KMS-11 (cell line): ENCODE measurements around the gene OLFML2B.

ENCODE experiments used
- H2AFZ ChIP-seq: fragments of 200-600 bp; sonication (generic); 2 replicates; pipeline ENCODE4 v1.6.1; 2016; ENCODE audit warnings: antibody characterized with exemption, mixed run types, low read depth
- H3K27ac ChIP-seq: fragments of 200-600 bp; sonication (generic); 2 replicates; pipeline ENCODE4 v1.6.1; 2016; ENCODE audit warnings: mild to moderate bottlenecking, mixed run types
- H3K27me3 ChIP-seq: fragments of 200-600 bp; sonication (generic); 2 replicates; pipeline ENCODE4 v1.6.1; 2017; ENCODE audit warnings: mild to moderate bottlenecking, low read depth, mixed run types, moderate library complexity; ENCODE audit not compliant: insufficient read depth
- H3K36me3 ChIP-seq: fragments of 200-600 bp; sonication (generic); 2 replicates; pipeline ENCODE4 v1.6.1; 2017; ENCODE audit warnings: mild to moderate bottlenecking, mixed run types; ENCODE audit not compliant: insufficient read depth
- H3K4me1 ChIP-seq: fragments of 200-600 bp; sonication (generic); 2 replicates; pipeline ENCODE4 v1.6.1; 2016; ENCODE audit warnings: mild to moderate bottlenecking, low read depth, mixed run types; ENCODE audit not compliant: poor library complexity, severe bottlenecking
- H3K4me2 ChIP-seq: fragments of 200-600 bp; sonication (generic); 2 replicates; pipeline ENCODE4 v1.7.0; 2016; ENCODE audit warnings: mild to moderate bottlenecking, mixed run types
- H3K4me3 ChIP-seq: fragments of 200-600 bp; sonication (generic); IDR thresholded peaks from 2 replicates; pipeline ENCODE4 v1.6.1; 2017; ENCODE audit warnings: low read depth, low read length, mixed read lengths; ENCODE audit not compliant: insufficient read depth
- H3K79me2 ChIP-seq: fragments of 200-600 bp; sonication (generic); 2 replicates; pipeline ENCODE4 v1.6.1; 2016; ENCODE audit warnings: low read depth, mixed run types; ENCODE audit not compliant: insufficient read depth
- H3K9ac ChIP-seq: fragments of 200-600 bp; sonication (generic); 2 replicates; pipeline ENCODE4 v1.6.1; 2016; ENCODE audit warnings: mild to moderate bottlenecking, mixed run types
- H4K20me1 ChIP-seq: fragments of 200-600 bp; sonication (generic); 2 replicates; pipeline ENCODE4 v1.6.1; 2016; ENCODE audit warnings: mild to moderate bottlenecking, mixed run types; ENCODE audit not compliant: insufficient read depth
- TF ChIP-seq, protein P1 (sequence below): fragments of 200-600 bp; sonication (generic); conservative IDR thresholded peaks from 2 replicates; pipeline ENCODE4 v1.6.1; 2017; ENCODE audit warnings: low read depth, mild to moderate bottlenecking, antibody characterized with exemption, low read length, moderate library complexity, mixed read lengths

Gene OLFML2B

DNA sequence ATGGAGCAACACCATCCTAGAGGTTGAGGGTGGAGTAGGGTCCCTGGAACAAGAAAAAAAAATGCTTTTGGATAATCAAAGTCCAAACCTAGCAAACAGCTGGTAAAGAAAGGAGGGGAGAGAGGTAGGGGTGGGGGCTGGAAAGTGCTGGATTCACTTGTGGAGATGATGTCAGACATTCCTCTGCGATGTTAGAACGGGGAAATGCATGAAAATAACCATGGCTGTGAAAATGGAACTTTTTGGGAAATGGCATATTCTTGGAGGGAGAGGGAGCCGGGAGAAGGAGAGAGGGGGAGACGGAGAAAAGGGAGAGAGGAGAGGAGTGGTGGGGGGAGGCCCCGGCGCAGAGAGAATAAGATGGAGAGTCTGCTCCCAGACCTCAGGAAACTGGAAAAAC is 53.6 kb downstream of the OLFML2B start:
- Histone ChIP-seq H3K27me3 (no peaks in the 10 kb centered on the region), H3K4me1 (peaks cover 24% of the 10 kb centered on the region), H4K20me1 (no peaks in the 10 kb centered on the region), H3K79me2 (no peaks in the 10 kb centered on the region), H3K36me3 (no peaks in the 10 kb centered on the region), H3K4me2 (peak overlapping the region; percentile 84), H3K27ac (peak overlapping the region; percentile 46), H2AFZ (peak overlapping the region; percentile 28; the same call in 1 of the 2 replicates), H3K4me3 (no peak overlapping the region), H3K9ac (no peak overlapping the region)
- TF ChIP-seq, protein P1, sequence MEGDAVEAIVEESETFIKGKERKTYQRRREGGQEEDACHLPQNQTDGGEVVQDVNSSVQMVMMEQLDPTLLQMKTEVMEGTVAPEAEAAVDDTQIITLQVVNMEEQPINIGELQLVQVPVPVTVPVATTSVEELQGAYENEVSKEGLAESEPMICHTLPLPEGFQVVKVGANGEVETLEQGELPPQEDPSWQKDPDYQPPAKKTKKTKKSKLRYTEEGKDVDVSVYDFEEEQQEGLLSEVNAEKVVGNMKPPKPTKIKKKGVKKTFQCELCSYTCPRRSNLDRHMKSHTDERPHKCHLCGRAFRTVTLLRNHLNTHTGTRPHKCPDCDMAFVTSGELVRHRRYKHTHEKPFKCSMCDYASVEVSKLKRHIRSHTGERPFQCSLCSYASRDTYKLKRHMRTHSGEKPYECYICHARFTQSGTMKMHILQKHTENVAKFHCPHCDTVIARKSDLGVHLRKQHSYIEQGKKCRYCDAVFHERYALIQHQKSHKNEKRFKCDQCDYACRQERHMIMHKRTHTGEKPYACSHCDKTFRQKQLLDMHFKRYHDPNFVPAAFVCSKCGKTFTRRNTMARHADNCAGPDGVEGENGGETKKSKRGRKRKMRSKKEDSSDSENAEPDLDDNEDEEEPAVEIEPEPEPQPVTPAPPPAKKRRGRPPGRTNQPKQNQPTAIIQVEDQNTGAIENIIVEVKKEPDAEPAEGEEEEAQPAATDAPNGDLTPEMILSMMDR = no peak

DNA sequence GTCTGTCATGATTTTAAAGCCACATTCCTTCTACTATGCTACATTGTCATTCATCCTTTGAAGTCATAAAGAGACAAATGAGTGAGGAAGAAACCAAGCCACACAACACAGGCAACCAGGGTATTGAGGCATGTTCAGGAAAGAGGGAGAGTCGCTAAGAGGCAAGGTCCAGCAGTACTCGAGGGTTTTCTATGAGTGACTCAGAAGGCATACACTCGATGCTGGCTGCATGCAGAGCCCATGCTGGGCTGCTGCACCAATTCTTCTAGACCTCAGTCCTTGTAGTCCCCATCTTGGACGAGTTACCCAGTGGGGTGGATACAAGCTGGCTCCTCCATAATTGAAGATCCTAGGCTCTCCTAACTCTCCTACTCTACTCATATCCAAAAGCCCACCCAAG is 57.6 kb downstream of the OLFML2B start:
- Histone ChIP-seq H3K27ac (no peak overlapping the region), H3K79me2 (no peaks in the 10 kb centered on the region), H3K36me3 (no peaks in the 10 kb centered on the region), H4K20me1 (no peaks in the 10 kb centered on the region), H3K4me3 (no peak overlapping the region), H3K4me2 (no peak overlapping the region), H3K27me3 (no peaks in the 10 kb centered on the region), H3K4me1 (peaks cover 31% of the 10 kb centered on the region), H2AFZ (no peak overlapping the region), H3K9ac (no peak overlapping the region)
- TF ChIP-seq, protein P1 = no peak

DNA sequence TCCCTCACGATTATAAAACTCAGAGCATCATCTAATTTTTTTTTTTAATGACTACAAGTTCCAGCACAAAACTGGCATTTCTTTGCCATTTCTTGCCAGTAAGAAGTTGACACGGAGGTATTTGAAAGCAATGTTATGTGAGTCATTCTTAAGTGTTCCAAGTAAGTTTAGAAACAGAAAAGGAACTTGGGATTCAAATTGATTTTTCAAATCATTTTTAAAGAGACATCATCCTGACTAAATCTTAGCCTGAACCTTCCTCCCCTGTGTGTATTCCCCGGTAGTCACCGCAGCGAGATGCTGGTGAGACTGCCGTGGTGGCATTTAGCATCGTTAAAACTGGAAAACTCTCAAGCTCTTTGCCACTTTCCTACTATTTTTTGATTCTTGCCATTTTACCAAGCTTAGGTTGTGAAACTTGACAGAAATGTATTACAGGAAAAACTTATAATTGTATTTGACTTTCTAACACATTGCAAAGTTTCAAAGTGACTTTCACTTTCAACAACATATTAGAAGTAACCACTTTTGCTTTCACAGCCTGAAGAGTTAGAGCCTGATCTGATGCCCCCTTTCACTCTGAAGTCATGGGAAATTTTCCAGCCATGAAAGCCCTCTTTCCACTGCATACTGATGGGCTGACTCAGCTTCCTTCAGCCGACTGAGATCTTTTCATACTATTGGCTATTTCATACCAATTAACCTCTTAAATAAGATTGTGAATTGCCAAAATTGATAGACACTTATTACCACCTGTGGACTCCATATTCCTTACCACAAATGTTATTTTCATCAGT is 61.4 kb downstream of the OLFML2B start:
- Histone ChIP-seq H2AFZ (no peak overlapping the region), H3K4me2 (no peak overlapping the region; the same call in 1 of the 2 replicates), H3K4me3 (no peak overlapping the region), H3K79me2 (no peaks in the 10 kb centered on the region), H3K4me1 (peaks cover 11% of the 10 kb centered on the region), H3K9ac (no peak overlapping the region), H4K20me1 (no peaks in the 10 kb centered on the region), H3K27ac (no peak overlapping the region), H3K36me3 (peaks cover 6% of the 10 kb centered on the region; the same call in 1 of the 2 replicates), H3K27me3 (no peaks in the 10 kb centered on the region)
- TF ChIP-seq, protein P1 = no peak

DNA sequence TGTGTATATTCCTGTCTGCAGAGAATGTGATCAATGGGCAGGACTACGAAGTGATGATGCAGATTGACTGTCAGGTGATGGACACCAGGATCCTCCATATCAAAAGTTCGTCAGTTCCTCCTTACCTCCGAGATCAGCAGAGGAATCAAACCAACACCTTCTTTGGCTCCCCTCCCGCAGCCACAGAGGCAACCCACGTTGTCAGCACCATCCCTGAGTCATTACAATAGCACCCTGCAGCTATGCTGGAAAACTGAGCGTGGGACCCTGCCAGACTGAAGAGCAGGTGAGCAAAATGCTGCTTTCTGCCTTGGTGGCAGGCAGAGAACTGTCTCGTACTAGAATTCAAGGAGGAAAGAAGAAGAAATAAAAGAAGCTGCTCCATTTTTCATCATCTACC is 65.2 kb downstream of the OLFML2B start:
- H4K20me1 ChIP-seq = no peaks in the 10 kb centered on the region
- no peak overlapping the region for H2AFZ ChIP-seq
- H3K36me3 ChIP-seq = peaks cover 6% of the 10 kb centered on the region; the same call in 1 of the 2 replicates
- no peak overlapping the region for H3K4me2 ChIP-seq
- H3K9ac ChIP-seq = no peak overlapping the region
- H3K4me3 ChIP-seq = no peak overlapping the region
- no peaks in the 10 kb centered on the region for H3K27me3 ChIP-seq
- H3K79me2 ChIP-seq = no peaks in the 10 kb centered on the region
- peaks cover 11% of the 10 kb centered on the region for H3K4me1 ChIP-seq
- TF ChIP-seq, protein P1 = no peak
- H3K27ac ChIP-seq = no peak overlapping the region
